Prostate gland (tissue), 2 donors: ENCODE results near the gene CLASP1. TPM values are rescaled to one million over a fixed set of nuclear protein-coding genes. Genes with fewer than 3 reads are reported as not detected.
A peak's percentile ranks its signal among the peaks of the same experiment; 100 is the strongest.
"Not testable (repeated sequence)": the region's sequence is repeated elsewhere in the genome, so short reads cannot be mapped to it uniquely, and the experiment has no call there.

Source experiments
- DNase-seq: peaks from one replicate; pipeline ENCODE4 v3.0.0-alpha.2; 2019; ENCODE audit warnings: low spot score
- H3K27ac ChIP-seq, 2 donors: fragments of 200-600 bp; sonication (generic); 2 replicates each; pipeline ENCODE4 v1.5.1; 2017 to 2019
- H3K27me3 ChIP-seq: fragments of 200-600 bp; sonication (generic); replicated peaks from 2 replicates; pipeline ENCODE4 v1.5.1; 2019; ENCODE audit not compliant: insufficient read depth
- H3K36me3 ChIP-seq, 2 donors: fragments of 200-600 bp; sonication (generic); 1 replicate in 1 of 2; 2 replicates in 1 of 2; pipeline versions ENCODE4 v1.5.1 to v1.8.1; 2017 to 2019
- H3K4me1 ChIP-seq: fragments of 200-600 bp; sonication (generic); replicated peaks from 2 replicates; pipeline ENCODE4 v1.5.1; 2019
- H3K4me3 ChIP-seq, 2 donors: fragments of 200-600 bp; sonication (generic); 2 replicates each; pipeline ENCODE4 v1.5.1; 2017 to 2019
- H3K9me3 ChIP-seq: fragments of 200-600 bp; sonication (generic); 2 replicates; pipeline ENCODE4 v1.5.1; 2017
- POLR2A ChIP-seq: fragments of 450-650 bp; IDR thresholded peaks from one replicate; pipeline ENCODE4 v1.6.1; 2016; ENCODE audit warnings: antibody characterized with exemption, mild to moderate bottlenecking
- POLR2AphosphoS5 ChIP-seq: sonication (generic); formaldehyde crosslinking; IDR thresholded peaks from one replicate; pipeline ENCODE4 v1.6.1; 2017; ENCODE audit warnings: antibody characterized with exemption
- WGBS: methylation state at CpG from one replicate; pipeline ENCODE4 v1.1.5; 2018; 5-methylcytosine and 5-hydroxymethylcytosine counted together
- intact Hi-C: fragments of 100-400 bp; cut with DNase I; formaldehyde crosslinking; loops from one replicate; pipeline ENCODE4 v1.14.2; 2022
- total RNA-seq, 2 donors: library from RNA; depleted of rRNA; stranded (reverse); fragments of >200 nt; gene quantifications; one replicate each; pipeline ENCODE4 v1.1.0, GENCODE V29; 2016
- TF ChIP-seq, protein P1 (sequence below), 4 experiments: fragments of 200-600 bp in 2 of 4; fragments of 450-650 bp in 2 of 4; sonication (generic) in 2 of 4; IDR thresholded peaks; 1 replicate in 3 of 4; 2 replicates in 1 of 4; pipeline ENCODE4 v1.5.1; 2016 to 2019; ENCODE audit warnings: antibody characterized with exemption in 4 of 4, mild to moderate bottlenecking in 2 of 4, moderate library complexity in 2 of 4

CLASP1 gene
- total RNA-seq, 2 donors from 2014 or later = 44.4 to 90.2 TPM

DNA sequence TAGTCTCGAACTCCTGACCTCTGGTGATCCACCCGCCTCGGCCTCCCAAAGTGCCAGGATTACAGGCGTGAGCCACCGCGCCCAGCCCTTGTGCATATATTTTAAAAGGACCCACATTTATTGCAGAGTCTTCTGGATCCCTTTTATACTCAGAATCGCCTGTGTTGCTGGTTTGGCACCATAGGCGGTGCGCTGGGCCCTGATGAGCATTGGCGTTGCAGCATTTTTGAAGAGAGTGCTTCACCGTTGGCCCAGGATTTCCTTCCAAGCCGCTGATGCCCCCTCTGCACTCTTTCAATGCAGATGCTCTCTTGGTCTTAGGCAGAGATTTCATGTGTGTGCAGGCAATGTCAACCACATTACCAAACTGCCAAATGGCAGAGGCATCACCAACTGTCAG lies 350.8 kb downstream of the CLASP1 start:
- Histone ChIP-seq H3K27ac (no peak overlapping the region), H3K36me3 (no peaks in the 10 kb centered on the region), H3K27me3 (no peaks in the 10 kb centered on the region), H3K4me3 (no peak overlapping the region), H3K9me3 (no peaks in the 10 kb centered on the region), H3K4me1 (no peaks in the 10 kb centered on the region)
- intact Hi-C loops = no loop called here
- TF ChIP-seq, protein P1, sequence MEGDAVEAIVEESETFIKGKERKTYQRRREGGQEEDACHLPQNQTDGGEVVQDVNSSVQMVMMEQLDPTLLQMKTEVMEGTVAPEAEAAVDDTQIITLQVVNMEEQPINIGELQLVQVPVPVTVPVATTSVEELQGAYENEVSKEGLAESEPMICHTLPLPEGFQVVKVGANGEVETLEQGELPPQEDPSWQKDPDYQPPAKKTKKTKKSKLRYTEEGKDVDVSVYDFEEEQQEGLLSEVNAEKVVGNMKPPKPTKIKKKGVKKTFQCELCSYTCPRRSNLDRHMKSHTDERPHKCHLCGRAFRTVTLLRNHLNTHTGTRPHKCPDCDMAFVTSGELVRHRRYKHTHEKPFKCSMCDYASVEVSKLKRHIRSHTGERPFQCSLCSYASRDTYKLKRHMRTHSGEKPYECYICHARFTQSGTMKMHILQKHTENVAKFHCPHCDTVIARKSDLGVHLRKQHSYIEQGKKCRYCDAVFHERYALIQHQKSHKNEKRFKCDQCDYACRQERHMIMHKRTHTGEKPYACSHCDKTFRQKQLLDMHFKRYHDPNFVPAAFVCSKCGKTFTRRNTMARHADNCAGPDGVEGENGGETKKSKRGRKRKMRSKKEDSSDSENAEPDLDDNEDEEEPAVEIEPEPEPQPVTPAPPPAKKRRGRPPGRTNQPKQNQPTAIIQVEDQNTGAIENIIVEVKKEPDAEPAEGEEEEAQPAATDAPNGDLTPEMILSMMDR (IDR thresholded peaks at IDR 0.05) = no peak
- TF ChIP-seq POLR2AphosphoS5 = no peak
- WGBS = 95% methylated on average over 12 of the region's 12 CpGs
- no peak for DNase-seq

DNA sequence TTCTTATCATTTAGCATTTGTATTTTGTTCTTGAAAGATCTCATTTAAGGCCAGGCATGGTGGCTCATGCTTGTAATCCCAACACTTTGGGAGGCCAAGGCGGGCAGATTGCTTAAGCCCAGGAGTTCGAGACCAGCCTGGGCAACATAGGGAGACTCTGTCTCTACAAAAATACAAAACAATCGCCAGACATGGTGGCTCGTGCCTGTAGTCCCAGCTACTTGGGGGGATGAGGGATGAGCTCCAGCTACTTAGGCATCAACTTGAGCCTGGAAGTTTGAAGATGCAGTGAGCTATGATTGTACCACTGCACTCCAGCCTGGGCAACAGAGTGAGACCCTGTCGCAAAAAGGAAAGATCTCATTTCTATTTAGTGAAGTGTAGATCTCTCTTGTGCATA lies 351.4 kb downstream of the CLASP1 start:
- 90% methylated on average over 5 of the region's 5 CpGs for WGBS
- DNase-seq, intact Hi-C loops, H3K36me3 ChIP-seq, H3K27me3 ChIP-seq, H3K9me3 ChIP-seq, H3K4me1 ChIP-seq, H3K4me3 ChIP-seq, H3K27ac ChIP-seq: not testable (repeated sequence)

DNA sequence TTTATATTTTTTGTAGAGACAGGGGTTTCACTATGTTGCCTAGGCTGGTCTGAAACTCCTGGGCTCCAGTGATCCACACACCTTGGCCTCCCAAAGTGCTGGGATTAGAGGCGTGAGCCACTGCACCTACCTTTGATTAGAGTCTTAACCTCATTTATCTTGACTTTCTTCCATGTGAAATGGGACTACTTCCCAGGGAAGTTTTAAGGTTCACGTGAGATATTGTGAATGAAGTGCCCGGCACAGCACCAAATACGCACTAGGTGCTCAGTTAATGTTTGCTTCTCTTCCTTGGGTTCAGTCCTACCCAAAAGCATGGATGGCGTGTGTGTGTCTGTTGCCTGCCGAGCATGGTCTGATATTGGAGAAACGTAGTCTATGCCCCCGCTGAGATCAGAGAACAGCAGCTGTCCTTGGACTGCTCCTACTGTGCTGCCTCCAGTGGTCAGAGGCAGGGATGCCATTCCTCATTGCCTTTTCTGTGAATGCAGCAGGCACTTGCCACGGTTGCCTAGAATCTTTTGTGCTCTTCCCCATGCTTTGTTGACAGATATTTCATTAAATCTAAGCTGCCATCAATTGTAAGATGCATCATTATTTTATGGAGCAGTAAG lies 351.9 kb downstream of the CLASP1 start:
- H3K27ac ChIP-seq = no peak overlapping the region
- no peak for DNase-seq
- WGBS = 54% methylated on average over 9 of the region's 9 CpGs
- no peaks in the 10 kb centered on the region for H3K9me3 ChIP-seq
- TF ChIP-seq, protein P1 (IDR thresholded peaks at IDR 0.05) = peak in 2 of 4 experiments; percentile 31 to 50
- TF ChIP-seq POLR2A (no peak), POLR2AphosphoS5 (no peak)
- H3K4me1 ChIP-seq = no peaks in the 10 kb centered on the region
- H3K4me3 ChIP-seq = no peak overlapping the region
- no peaks in the 10 kb centered on the region for H3K27me3 ChIP-seq
- intact Hi-C loops = no loop called here
- no peaks in the 10 kb centered on the region for H3K36me3 ChIP-seq

DNA sequence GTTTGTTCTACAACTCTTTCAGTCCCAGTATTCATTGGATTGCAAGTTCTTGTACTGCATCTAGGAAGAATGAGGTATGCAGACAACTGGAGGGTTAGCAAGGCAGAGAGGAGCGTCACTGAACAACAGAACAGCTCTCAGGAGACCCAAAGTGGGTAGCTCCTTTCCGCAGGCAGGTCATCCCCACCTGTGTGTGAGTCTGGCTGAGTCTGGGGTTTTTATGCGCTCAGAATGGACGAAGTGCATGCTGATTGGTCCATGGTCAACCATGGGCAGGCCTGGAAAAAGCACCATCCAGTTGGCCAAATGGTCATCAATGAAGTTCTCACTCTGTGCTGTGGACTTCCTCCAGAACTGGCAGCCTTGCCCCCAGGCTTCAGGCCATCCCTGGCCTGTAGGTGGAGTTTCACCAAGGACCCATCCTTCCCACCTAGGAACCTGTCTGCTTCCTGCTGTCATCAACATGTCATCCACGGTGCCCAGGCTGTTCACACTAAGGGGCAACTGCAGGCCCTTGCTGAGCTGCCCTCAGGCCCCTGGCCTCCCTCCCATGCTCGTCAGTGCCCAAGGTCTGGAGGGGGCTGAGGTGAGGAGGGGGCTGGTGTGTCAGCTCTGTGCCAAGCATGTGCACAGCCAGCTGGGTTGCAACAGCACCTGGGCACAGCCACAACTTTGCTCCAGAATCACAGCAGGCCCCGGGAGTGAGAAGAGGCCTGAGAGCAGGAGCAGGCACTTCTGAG lies 353.2 kb downstream of the CLASP1 start:
- H3K4me1 ChIP-seq = no peaks in the 10 kb centered on the region
- no peak overlapping the region for H3K4me3 ChIP-seq
- H3K27ac ChIP-seq = no peak overlapping the region
- no peaks in the 10 kb centered on the region for H3K27me3 ChIP-seq
- H3K9me3 ChIP-seq = no peaks in the 10 kb centered on the region
- 92% methylated on average over 7 of the region's 7 CpGs for WGBS
- no peaks in the 10 kb centered on the region for H3K36me3 ChIP-seq
- no peak for TF ChIP-seq POLR2A
- no peak for TF ChIP-seq POLR2AphosphoS5
- TF ChIP-seq, protein P1 (IDR thresholded peaks at IDR 0.05) = no peak
- intact Hi-C loops = no loop called here
- DNase-seq = no peak

DNA sequence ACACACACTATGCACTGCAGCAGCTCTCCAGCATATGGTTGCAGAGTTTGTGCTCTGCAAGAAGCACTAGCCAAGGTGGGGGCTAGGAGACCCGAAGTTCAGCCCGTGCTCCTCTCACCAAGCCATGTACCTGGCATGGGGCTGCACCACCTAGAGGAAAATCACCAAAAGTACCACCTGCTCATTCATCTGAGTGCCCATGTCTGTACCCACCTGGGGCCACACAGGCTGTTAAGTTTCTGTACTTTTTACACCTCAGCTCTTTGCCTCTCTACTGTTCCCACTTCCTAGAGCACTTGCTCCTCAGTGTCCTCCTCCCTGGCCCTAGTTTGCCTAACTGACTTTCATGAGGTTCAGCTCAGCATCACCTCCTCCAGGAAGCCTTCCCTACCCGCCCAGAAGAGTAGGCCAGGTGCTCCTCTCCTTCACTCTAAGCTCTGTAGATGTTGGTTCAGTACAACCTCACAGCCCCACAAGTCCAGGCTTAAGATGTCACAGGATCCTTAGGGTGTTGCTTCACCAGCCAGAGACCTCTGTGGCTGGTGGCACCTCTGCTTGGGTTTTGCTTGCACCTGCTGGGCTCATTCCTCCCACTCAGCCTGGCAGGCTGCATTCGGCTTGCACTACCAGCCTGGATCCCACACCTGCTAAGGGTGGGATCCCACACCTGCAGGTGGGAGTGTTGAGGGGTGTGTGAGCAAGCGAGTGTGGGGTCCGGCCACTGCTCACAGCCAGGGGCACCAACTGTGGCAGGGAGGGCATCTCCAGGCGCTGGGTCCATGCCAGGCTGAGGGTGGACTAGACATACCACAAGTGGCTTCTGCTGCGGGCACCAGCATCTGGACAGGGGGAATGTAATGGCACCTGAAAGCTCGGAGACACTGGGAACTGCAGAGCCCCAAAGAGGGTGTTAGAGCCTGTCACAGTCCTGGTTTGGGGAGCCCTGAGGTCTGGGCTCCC lies 354.1 kb downstream of the CLASP1 start:
- intact Hi-C loops = no loop called here
- H3K27ac ChIP-seq = no peak overlapping the region
- DNase-seq = no peak
- 90% methylated on average over 8 of the region's 9 CpGs for WGBS
- H3K4me1 ChIP-seq = no peaks in the 10 kb centered on the region
- H3K36me3 ChIP-seq = no peaks in the 10 kb centered on the region
- H3K27me3 ChIP-seq = no peaks in the 10 kb centered on the region
- no peak overlapping the region for H3K4me3 ChIP-seq
- no peaks in the 10 kb centered on the region for H3K9me3 ChIP-seq
- no peak for TF ChIP-seq POLR2A
- TF ChIP-seq, protein P1 (IDR thresholded peaks at IDR 0.05) = no peak
- TF ChIP-seq POLR2AphosphoS5 = no peak
